Measurements from ENCODE around the gene ROBO1. TPM values are rescaled to one million over a fixed set of nuclear protein-coding genes. Genes with fewer than 3 reads are reported as not detected.

ROBO1 gene
- polyA plus RNA-seq, 1 donor (not counting 4 experiments of a cell fraction or from before 2014, with no cell fraction given): 27.1 TPM

GRCh38 chr3:79074558-79074957, 693.2 kb downstream of the ROBO1 start:
- Histone ChIP-seq H3K27me3 (ENCODE audit: control insufficient read depth, extremely low read depth, insufficient read depth, low read length) (no peaks in the 10 kb centered on the region), H3K36me3 (ENCODE audit: control insufficient read depth in 2 of 2, extremely low read depth in 1 of 2, insufficient read depth in 2 of 2, low read length in 2 of 2) (no peaks in the 10 kb centered on the region), H3K4me1 (ENCODE audit: control insufficient read depth, extremely low read depth, insufficient read depth, low read length) (no peaks in the 10 kb centered on the region), H3K79me2 (ENCODE audit: control insufficient read depth, insufficient read depth, low read length) (no peaks in the 10 kb centered on the region), H3K4me3 (ENCODE audit: control insufficient read depth in 2 of 3, extremely low read depth in 1 of 3, insufficient read depth in 2 of 3, low read depth in 1 of 3, low read length in 3 of 3) (no peak overlapping the region), H2AFZ (ENCODE audit: control insufficient read depth, low read length) (no peak overlapping the region), H4K20me1 (ENCODE audit: control insufficient read depth, extremely low read depth, insufficient read depth, low read length) (no peaks in the 10 kb centered on the region), H3K9me1 (ENCODE audit: control insufficient read depth, extremely low read depth, insufficient read depth, low read length) (no peaks in the 10 kb centered on the region), H3K27ac (ENCODE audit: control insufficient read depth, insufficient read depth, low read length) (no peak overlapping the region), H3K4me2 (ENCODE audit: control insufficient read depth, extremely low read depth, insufficient read depth, low read depth, low read length) (no peak overlapping the region), H3K9me3 (ENCODE audit: control insufficient read depth, low read depth, low read length) (no peaks in the 10 kb centered on the region), H3K9ac (ENCODE audit: control insufficient read depth, extremely low read depth, insufficient read depth, low read length) (no peak overlapping the region)
- no peak for DNase-seq (ENCODE audit: low read depth, low spot score)
- FAIRE-seq: no peak
- dilution Hi-C loops (cut with MboI; ENCODE audit: extremely low pct_ligation_motif_present, low sequenced_read_pairs): no loop called here
- TF ChIP-seq, protein P1, sequence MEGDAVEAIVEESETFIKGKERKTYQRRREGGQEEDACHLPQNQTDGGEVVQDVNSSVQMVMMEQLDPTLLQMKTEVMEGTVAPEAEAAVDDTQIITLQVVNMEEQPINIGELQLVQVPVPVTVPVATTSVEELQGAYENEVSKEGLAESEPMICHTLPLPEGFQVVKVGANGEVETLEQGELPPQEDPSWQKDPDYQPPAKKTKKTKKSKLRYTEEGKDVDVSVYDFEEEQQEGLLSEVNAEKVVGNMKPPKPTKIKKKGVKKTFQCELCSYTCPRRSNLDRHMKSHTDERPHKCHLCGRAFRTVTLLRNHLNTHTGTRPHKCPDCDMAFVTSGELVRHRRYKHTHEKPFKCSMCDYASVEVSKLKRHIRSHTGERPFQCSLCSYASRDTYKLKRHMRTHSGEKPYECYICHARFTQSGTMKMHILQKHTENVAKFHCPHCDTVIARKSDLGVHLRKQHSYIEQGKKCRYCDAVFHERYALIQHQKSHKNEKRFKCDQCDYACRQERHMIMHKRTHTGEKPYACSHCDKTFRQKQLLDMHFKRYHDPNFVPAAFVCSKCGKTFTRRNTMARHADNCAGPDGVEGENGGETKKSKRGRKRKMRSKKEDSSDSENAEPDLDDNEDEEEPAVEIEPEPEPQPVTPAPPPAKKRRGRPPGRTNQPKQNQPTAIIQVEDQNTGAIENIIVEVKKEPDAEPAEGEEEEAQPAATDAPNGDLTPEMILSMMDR (optimal IDR thresholded peaks at IDR 0.05 in 1 of 3, IDR thresholded peaks at IDR 0.05 in 1 of 3, conservative IDR thresholded peaks at IDR 0.05 in 1 of 3; ENCODE audit: extremely low read depth in 1 of 3, insufficient read depth in 2 of 3, low read length in 3 of 3): no peak
- no peak for TF ChIP-seq EZH2 (IDR thresholded peaks at IDR 0.05; ENCODE audit: low read length)

DNA sequence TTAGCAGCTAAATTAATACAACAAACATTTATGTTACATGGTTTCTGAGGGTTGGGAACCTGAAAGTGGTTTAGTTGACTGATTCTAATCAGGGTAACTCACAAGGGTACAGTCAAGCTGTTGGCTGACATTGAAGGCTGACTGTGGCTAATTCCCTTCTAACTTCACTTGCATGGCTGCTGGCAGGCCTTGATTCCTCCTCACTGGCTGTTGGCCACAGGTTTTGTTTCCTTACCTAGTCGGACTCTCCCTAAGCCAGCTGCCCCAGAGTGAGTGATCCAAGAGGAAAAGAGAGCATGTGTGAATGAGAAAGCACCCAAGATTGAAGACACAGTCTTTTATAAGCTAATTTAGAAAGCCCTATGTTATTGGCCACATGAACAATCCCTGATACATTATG, 700.1 kb downstream of the ROBO1 start:
- no peak overlapping the region for H3K4me2 ChIP-seq (ENCODE audit: control insufficient read depth, extremely low read depth, insufficient read depth, low read depth, low read length)
- H4K20me1 ChIP-seq (ENCODE audit: control insufficient read depth, extremely low read depth, insufficient read depth, low read length): no peaks in the 10 kb centered on the region
- no peaks in the 10 kb centered on the region for H3K27me3 ChIP-seq (ENCODE audit: control insufficient read depth, extremely low read depth, insufficient read depth, low read length)
- no peak overlapping the region for H3K4me3 ChIP-seq (ENCODE audit: control insufficient read depth in 2 of 3, extremely low read depth in 1 of 3, insufficient read depth in 2 of 3, low read depth in 1 of 3, low read length in 3 of 3)
- TF ChIP-seq EZH2 (IDR thresholded peaks at IDR 0.05; ENCODE audit: low read length): no peak
- TF ChIP-seq, protein P1 (optimal IDR thresholded peaks at IDR 0.05 in 1 of 3, IDR thresholded peaks at IDR 0.05 in 1 of 3, conservative IDR thresholded peaks at IDR 0.05 in 1 of 3; ENCODE audit: extremely low read depth in 1 of 3, insufficient read depth in 2 of 3, low read length in 3 of 3): no peak
- dilution Hi-C loops (cut with MboI; ENCODE audit: extremely low pct_ligation_motif_present, low sequenced_read_pairs): no loop called here
- no peak overlapping the region for H3K9ac ChIP-seq (ENCODE audit: control insufficient read depth, extremely low read depth, insufficient read depth, low read length)
- no peaks in the 10 kb centered on the region for H3K9me3 ChIP-seq (ENCODE audit: control insufficient read depth, low read depth, low read length)
- H3K27ac ChIP-seq (ENCODE audit: control insufficient read depth, insufficient read depth, low read length): no peak overlapping the region
- DNase-seq (ENCODE audit: low read depth, low spot score) (no peak), FAIRE-seq (no peak)
- no peak overlapping the region for H2AFZ ChIP-seq (ENCODE audit: control insufficient read depth, low read length)
- no peaks in the 10 kb centered on the region for H3K4me1 ChIP-seq (ENCODE audit: control insufficient read depth, extremely low read depth, insufficient read depth, low read length)
- H3K79me2 ChIP-seq (ENCODE audit: control insufficient read depth, insufficient read depth, low read length): no peaks in the 10 kb centered on the region
- no peaks in the 10 kb centered on the region for H3K36me3 ChIP-seq (ENCODE audit: control insufficient read depth in 2 of 2, extremely low read depth in 1 of 2, insufficient read depth in 2 of 2, low read length in 2 of 2)
- no peaks in the 10 kb centered on the region for H3K9me1 ChIP-seq (ENCODE audit: control insufficient read depth, extremely low read depth, insufficient read depth, low read length)
